ENCODE data around the gene RIT2. TPM values are rescaled to one million over a fixed set of nuclear protein-coding genes. Genes with fewer than 3 reads are reported as not detected.

Gene RIT2
- total and polyA plus RNA-seq, 8 donors: 0.12 TPM; not detected in 7

DNA sequence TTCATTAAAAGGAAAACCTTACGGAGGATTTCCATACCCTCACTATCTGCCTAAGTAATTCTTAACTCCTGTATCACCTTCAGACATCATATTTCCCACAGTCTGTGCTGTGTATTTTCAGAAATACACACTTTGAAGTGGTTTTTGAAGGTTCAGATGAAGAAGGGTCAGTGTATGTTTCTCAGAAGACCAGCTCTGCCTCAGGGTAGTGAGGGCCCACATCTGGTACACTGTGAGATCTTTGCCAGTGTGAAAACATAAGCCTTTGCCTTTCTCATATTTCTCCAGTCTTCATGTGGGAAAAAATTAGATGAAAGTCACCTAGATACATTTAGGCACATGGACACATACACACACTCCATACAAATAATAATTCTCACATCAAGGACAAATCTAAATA lies 408.4 kb downstream of the RIT2 start:
- Histone ChIP-seq H3K9me3 (no peaks in the 10 kb centered on the region), H3K27ac (no peak overlapping the region), H3K4me1 (no peaks in the 10 kb centered on the region), H3K27me3 (no peaks in the 10 kb centered on the region), H3K36me3 (no peaks in the 10 kb centered on the region), H3K4me3 (no peak overlapping the region)
- FAIRE-seq: no peak
- intact Hi-C loops (cut with DNase I): no loop called here
- WGBS, 2 donors: 76 to 85% methylated on average over 1 of the region's 1 CpG
- TF ChIP-seq, protein P1, sequence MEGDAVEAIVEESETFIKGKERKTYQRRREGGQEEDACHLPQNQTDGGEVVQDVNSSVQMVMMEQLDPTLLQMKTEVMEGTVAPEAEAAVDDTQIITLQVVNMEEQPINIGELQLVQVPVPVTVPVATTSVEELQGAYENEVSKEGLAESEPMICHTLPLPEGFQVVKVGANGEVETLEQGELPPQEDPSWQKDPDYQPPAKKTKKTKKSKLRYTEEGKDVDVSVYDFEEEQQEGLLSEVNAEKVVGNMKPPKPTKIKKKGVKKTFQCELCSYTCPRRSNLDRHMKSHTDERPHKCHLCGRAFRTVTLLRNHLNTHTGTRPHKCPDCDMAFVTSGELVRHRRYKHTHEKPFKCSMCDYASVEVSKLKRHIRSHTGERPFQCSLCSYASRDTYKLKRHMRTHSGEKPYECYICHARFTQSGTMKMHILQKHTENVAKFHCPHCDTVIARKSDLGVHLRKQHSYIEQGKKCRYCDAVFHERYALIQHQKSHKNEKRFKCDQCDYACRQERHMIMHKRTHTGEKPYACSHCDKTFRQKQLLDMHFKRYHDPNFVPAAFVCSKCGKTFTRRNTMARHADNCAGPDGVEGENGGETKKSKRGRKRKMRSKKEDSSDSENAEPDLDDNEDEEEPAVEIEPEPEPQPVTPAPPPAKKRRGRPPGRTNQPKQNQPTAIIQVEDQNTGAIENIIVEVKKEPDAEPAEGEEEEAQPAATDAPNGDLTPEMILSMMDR (IDR thresholded peaks at IDR 0.05): no peak
- DNase-seq: no peak
- ATAC-seq: no peak

DNA sequence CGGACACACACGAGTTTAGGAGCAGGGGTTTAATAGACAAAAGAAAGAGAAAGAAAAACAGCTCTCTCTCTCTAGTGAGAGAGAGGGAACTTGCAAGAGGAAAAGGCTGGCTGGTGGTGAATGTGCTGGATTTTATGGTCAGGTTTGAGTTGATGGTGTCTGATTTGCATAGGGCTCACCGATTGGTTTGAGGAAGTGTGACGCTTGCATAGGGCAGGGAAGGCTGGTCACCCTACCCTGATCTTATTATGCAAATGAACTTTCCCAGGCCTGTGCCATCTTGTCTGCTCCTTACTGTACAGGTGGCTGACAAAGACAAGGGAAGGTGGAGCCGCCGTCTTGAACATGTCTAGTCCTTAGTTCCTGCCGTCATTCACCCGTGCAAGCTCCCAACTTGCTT lies 408.9 kb downstream of the RIT2 start:
- 56 to 67% methylated on average over 8 of the region's 8 CpGs for WGBS, 2 donors
- no peaks in the 10 kb centered on the region for H3K9me3 ChIP-seq
- FAIRE-seq (no peak), DNase-seq (peak in 2 of 6 donors; percentile 8 to 11), ATAC-seq (peak in 3 of 4 donors; percentile 48 to 60 (median 58))
- no peaks in the 10 kb centered on the region for H3K4me1 ChIP-seq
- no peak overlapping the region for H3K27ac ChIP-seq
- no peak overlapping the region for H3K4me3 ChIP-seq
- intact Hi-C loops (cut with DNase I): no loop called here
- H3K36me3 ChIP-seq: no peaks in the 10 kb centered on the region
- no peaks in the 10 kb centered on the region for H3K27me3 ChIP-seq
- TF ChIP-seq, protein P1 (IDR thresholded peaks at IDR 0.05): no peak

- ATAC-seq (no peak), FAIRE-seq (no peak), DNase-seq (no peak)
- no peaks in the 10 kb centered on the region for H3K9me3 ChIP-seq
- H3K27ac ChIP-seq: no peak overlapping the region
- intact Hi-C loops (cut with DNase I): no loop called here
- WGBS, 2 donors: 67 to 80% methylated on average over 4 of the region's 4 CpGs
- no peak overlapping the region for H3K4me3 ChIP-seq
- H3K36me3 ChIP-seq: no peaks in the 10 kb centered on the region
- no peaks in the 10 kb centered on the region for H3K27me3 ChIP-seq
- TF ChIP-seq, protein P1 (IDR thresholded peaks at IDR 0.05): no peak
- no peaks in the 10 kb centered on the region for H3K4me1 ChIP-seq
These were observed 409.4 kb downstream of the RIT2 start for GRCh38 chr18:42706029-42706608.

Other genes starting within 250 kb of the RIT2 start
- 1 to 10 TPM in 4 of 6 donors, under 1 TPM in 2; 0.85 to 7.3 (median 2.7) TPM for gene SYT4, start 161.8 kb upstream of the RIT2 start, total RNA-seq
- gene SYT4, start 161.8 kb upstream of the RIT2 start, polyA plus RNA-seq: 10 to 100 TPM in 1 of 2 donors, 1 to 10 TPM in 1; 2.2 to 16.3 TPM